ENCODE measurements around the gene TMIGD3.

TMIGD3 gene

GRCh38 chr1:111467865-111468716, 35.3 kb downstream of the TMIGD3 start:
- no peak for TF ChIP-seq EZH2phosphoT487 (IDR thresholded peaks at IDR 0.05; ENCODE audit: borderline replicate concordance, low read length)
- TF ChIP-seq CTCF (IDR thresholded peaks at IDR 0.05; ENCODE audit: low read depth, low read length, poor library complexity, severe bottlenecking): peak; percentile 25
- H3K36me3 ChIP-seq (ENCODE audit: control insufficient read depth, low read length): peaks cover 17% of the 10 kb centered on the region
- no peaks in the 10 kb centered on the region for H3K27me3 ChIP-seq (ENCODE audit: control insufficient read depth, low read length)
- no peaks in the 10 kb centered on the region for H4K20me1 ChIP-seq (ENCODE audit: control insufficient read depth, insufficient read depth, low read depth, low read length)
- H3K4me1 ChIP-seq (ENCODE audit: control insufficient read depth, low read length): peaks cover 25% of the 10 kb centered on the region
- H3K4me2 ChIP-seq (ENCODE audit: low read length): no peak overlapping the region
- peaks cover 11% of the 10 kb centered on the region for H3F3A ChIP-seq (ENCODE audit: control insufficient read depth, insufficient read depth)
- H3K4me3 ChIP-seq (ENCODE audit: low read length): no peak overlapping the region
- H3K79me2 ChIP-seq (ENCODE audit: control insufficient read depth, low read length): no peaks in the 10 kb centered on the region
- no peak overlapping the region for H3K27ac ChIP-seq (ENCODE audit: low read depth, low read length)
- H3K9me3 ChIP-seq (ENCODE audit: control insufficient read depth, insufficient read depth, low read length): no peaks in the 10 kb centered on the region
- H3K9me2 ChIP-seq (replicated peaks; ENCODE audit: control insufficient read depth, low read length): no peaks in the 10 kb centered on the region

- H3K9me3 ChIP-seq (ENCODE audit: control insufficient read depth, insufficient read depth, low read length): no peaks in the 10 kb centered on the region
- H3K27me3 ChIP-seq (ENCODE audit: control insufficient read depth, low read length): no peaks in the 10 kb centered on the region
- H3K27ac ChIP-seq (ENCODE audit: low read depth, low read length): no peak overlapping the region
- H3K4me1 ChIP-seq (ENCODE audit: control insufficient read depth, low read length): peaks cover 22% of the 10 kb centered on the region
- H4K20me1 ChIP-seq (ENCODE audit: control insufficient read depth, insufficient read depth, low read depth, low read length): no peaks in the 10 kb centered on the region
- no peaks in the 10 kb centered on the region for H3K79me2 ChIP-seq (ENCODE audit: control insufficient read depth, low read length)
- peaks cover 7% of the 10 kb centered on the region for H3F3A ChIP-seq (ENCODE audit: control insufficient read depth, insufficient read depth)
- peaks cover 30% of the 10 kb centered on the region for H3K36me3 ChIP-seq (ENCODE audit: control insufficient read depth, low read length)
- no peak for TF ChIP-seq CTCF (IDR thresholded peaks at IDR 0.05; ENCODE audit: low read depth, low read length, poor library complexity, severe bottlenecking)
- TF ChIP-seq EZH2phosphoT487 (IDR thresholded peaks at IDR 0.05; ENCODE audit: borderline replicate concordance, low read length): no peak
- no peaks in the 10 kb centered on the region for H3K9me2 ChIP-seq (replicated peaks; ENCODE audit: control insufficient read depth, low read length)
- H3K4me2 ChIP-seq (ENCODE audit: low read length): no peak overlapping the region
- no peak overlapping the region for H3K4me3 ChIP-seq (ENCODE audit: low read length)
Measured at GRCh38 chr1:111466480-111466879, 37.0 kb downstream of the TMIGD3 start.

GRCh38 chr1:111465754-111466153, 37.7 kb downstream of the TMIGD3 start:
- TF ChIP-seq EZH2phosphoT487 (IDR thresholded peaks at IDR 0.05; ENCODE audit: borderline replicate concordance, low read length): no peak
- no peak for TF ChIP-seq CTCF (IDR thresholded peaks at IDR 0.05; ENCODE audit: low read depth, low read length, poor library complexity, severe bottlenecking)
- Histone ChIP-seq H3K9me2 (replicated peaks; ENCODE audit: control insufficient read depth, low read length) (no peaks in the 10 kb centered on the region), H3K27me3 (ENCODE audit: control insufficient read depth, low read length) (no peaks in the 10 kb centered on the region), H3F3A (ENCODE audit: control insufficient read depth, insufficient read depth) (peaks cover 4% of the 10 kb centered on the region; the same call in 1 of the 2 replicates), H3K4me2 (ENCODE audit: low read length) (no peak overlapping the region), H3K9me3 (ENCODE audit: control insufficient read depth, insufficient read depth, low read length) (no peaks in the 10 kb centered on the region), H3K36me3 (ENCODE audit: control insufficient read depth, low read length) (peaks cover 37% of the 10 kb centered on the region), H3K4me3 (ENCODE audit: low read length) (no peak overlapping the region), H4K20me1 (ENCODE audit: control insufficient read depth, insufficient read depth, low read depth, low read length) (no peaks in the 10 kb centered on the region), H3K27ac (ENCODE audit: low read depth, low read length) (no peak overlapping the region), H3K79me2 (ENCODE audit: control insufficient read depth, low read length) (no peaks in the 10 kb centered on the region), H3K4me1 (ENCODE audit: control insufficient read depth, low read length) (peaks cover 15% of the 10 kb centered on the region)
